Measurements from ENCODE around the gene FAM184B. TPM values are rescaled to one million over a fixed set of nuclear protein-coding genes. Genes with fewer than 3 reads are reported as not detected.

Gene FAM184B
- total RNA-seq, 4 donors from 2014 or later = 0.14 to 0.75 (median 0.18) TPM

GRCh38 chr4:17816142-17816541, 34.7 kb upstream of the FAM184B start:
- no peak overlapping the region for H3K27ac ChIP-seq
- TF ChIP-seq CTCF (IDR thresholded peaks at IDR 0.05) = no peak
- TF ChIP-seq POLR2A (IDR thresholded peaks at IDR 0.05) = no peak
- no peak for TF ChIP-seq POLR2AphosphoS5 (IDR thresholded peaks at IDR 0.05)
- no peak for TF ChIP-seq EP300 (IDR thresholded peaks at IDR 0.05; ENCODE audit: low read depth)
- H3K4me3 ChIP-seq = no peak overlapping the region
- H3K27me3 ChIP-seq = no peaks in the 10 kb centered on the region
- WGBS, 2 donors (ENCODE audit: low coverage in 1 of 2) = 83 to 97% methylated on average over 2 to 12 of the region's 12 CpGs
- in situ Hi-C loops (cut with MboI; ENCODE audit: low pct_ligation_motif_present in 1 of 4, low pct_unique_long_range_greater_than_20kb in 1 of 4, low sequenced_read_pairs in 3 of 4) (loop anchor here in 3 of 4 donors (25.0 kb wide), 3 partner anchors 229 to 771 kb away; partner anchors contain the start of gene LAP3 (in 1 of the 3)), intact Hi-C loops (cut with DNase I; ENCODE audit: low total_unique reads) (loop anchor here (10.0 kb wide), 1 partner anchor 779 kb away; no protein-coding TSS in a partner anchor)
- peaks cover 3 to 9% (median 4%) of the 10 kb centered on the region in 4 donors for H3K4me1 ChIP-seq
- no peaks in the 10 kb centered on the region for H3K9me3 ChIP-seq
- H3K36me3 ChIP-seq = no peaks in the 10 kb centered on the region
- no peak for DNase-seq

DNA sequence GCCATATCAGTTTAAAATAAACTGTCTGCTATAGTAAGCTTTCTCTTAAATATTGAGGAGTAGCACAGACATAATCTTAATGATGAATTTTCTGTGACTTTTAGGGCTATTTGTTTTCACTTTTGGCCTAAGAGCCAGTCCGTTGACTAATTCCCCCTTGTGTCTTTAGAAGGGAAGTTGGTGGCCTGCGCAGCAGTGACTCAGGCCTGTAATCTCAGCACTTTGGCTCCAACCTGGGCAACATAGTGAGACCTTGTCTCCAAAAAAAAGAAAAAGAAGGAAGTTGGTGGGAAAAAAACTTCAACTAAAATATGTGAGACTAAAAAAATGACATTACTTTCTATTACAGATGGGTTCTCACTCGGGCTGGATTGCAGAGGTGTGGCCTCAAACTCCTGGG, 32.7 kb upstream of the FAM184B start:
- no peaks in the 10 kb centered on the region for H3K36me3 ChIP-seq
- no peaks in the 10 kb centered on the region for H3K27me3 ChIP-seq
- in situ Hi-C loops (cut with MboI; ENCODE audit: low pct_ligation_motif_present in 1 of 4, low pct_unique_long_range_greater_than_20kb in 1 of 4, low sequenced_read_pairs in 3 of 4) (loop anchor here in 3 of 4 donors (25.0 kb wide), 3 partner anchors 227 to 773 kb away; partner anchors contain the start of gene LAP3 (in 1 of the 3)), intact Hi-C loops (cut with DNase I; ENCODE audit: low total_unique reads) (loop anchor here (10.0 kb wide), 1 partner anchor 781 kb away; no protein-coding TSS in a partner anchor)
- TF ChIP-seq CTCF (IDR thresholded peaks at IDR 0.05) (no peak), EP300 (IDR thresholded peaks at IDR 0.05; ENCODE audit: low read depth) (no peak), POLR2AphosphoS5 (IDR thresholded peaks at IDR 0.05) (no peak), POLR2A (IDR thresholded peaks at IDR 0.05) (no peak)
- no peaks in the 10 kb centered on the region for H3K9me3 ChIP-seq
- 71 to 85% methylated on average over 3 of the region's 3 CpGs for WGBS, 2 donors (ENCODE audit: low coverage in 1 of 2)
- DNase-seq = no peak
- H3K27ac ChIP-seq = no peak overlapping the region
- peaks cover 6 to 17% (median 12%) of the 10 kb centered on the region in 4 donors for H3K4me1 ChIP-seq
- H3K4me3 ChIP-seq = no peak overlapping the region

GRCh38 chr4:17812801-17813200, 31.4 kb upstream of the FAM184B start:
- in situ Hi-C loops (cut with MboI; ENCODE audit: low pct_ligation_motif_present in 1 of 4, low pct_unique_long_range_greater_than_20kb in 1 of 4, low sequenced_read_pairs in 3 of 4) (loop anchor here in 3 of 4 donors (25.0 kb wide), 3 partner anchors 226 to 774 kb away; partner anchors contain the start of gene LAP3 (in 1 of the 3)), intact Hi-C loops (cut with DNase I; ENCODE audit: low total_unique reads) (loop anchor here (10.0 kb wide), 1 partner anchor 782 kb away; no protein-coding TSS in a partner anchor)
- Histone ChIP-seq H3K36me3 (no peaks in the 10 kb centered on the region), H3K27me3 (no peaks in the 10 kb centered on the region), H3K9me3 (no peaks in the 10 kb centered on the region), H3K27ac (no peak overlapping the region), H3K4me3 (no peak overlapping the region), H3K4me1 (peaks cover 12 to 30% (median 24%) of the 10 kb centered on the region in 4 donors)
- TF ChIP-seq POLR2A (IDR thresholded peaks at IDR 0.05) (no peak), CTCF (IDR thresholded peaks at IDR 0.05) (no peak), EP300 (IDR thresholded peaks at IDR 0.05; ENCODE audit: low read depth) (no peak), POLR2AphosphoS5 (IDR thresholded peaks at IDR 0.05) (no peak)
- no peak for DNase-seq
- 65 to 75% methylated on average over 3 of the region's 3 CpGs for WGBS, 2 donors (ENCODE audit: low coverage in 1 of 2)

DNA sequence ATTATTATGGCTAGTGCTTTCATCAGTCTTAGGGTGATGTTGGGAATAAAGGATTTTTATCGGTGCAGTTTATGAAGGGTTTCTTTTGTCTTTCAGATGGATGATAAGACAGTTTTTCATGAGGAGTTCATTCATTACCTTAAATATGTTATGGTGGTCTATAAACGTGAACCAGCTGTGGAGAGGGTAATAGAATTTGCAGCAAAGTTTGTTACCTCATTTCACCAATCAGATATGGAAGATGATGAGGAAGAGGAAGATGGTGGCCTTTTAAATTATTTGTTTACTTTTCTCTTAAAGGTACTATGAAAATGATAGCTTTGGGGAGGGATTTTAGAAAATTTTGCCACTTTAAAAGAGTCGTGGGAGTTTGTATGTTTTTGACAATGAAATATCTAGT, 30.7 kb upstream of the FAM184B start:
- H3K36me3 ChIP-seq = no peaks in the 10 kb centered on the region
- H3K27ac ChIP-seq = no peak overlapping the region
- in situ Hi-C loops (cut with MboI; ENCODE audit: low pct_ligation_motif_present in 1 of 4, low pct_unique_long_range_greater_than_20kb in 1 of 4, low sequenced_read_pairs in 3 of 4) = loop anchor here in 3 of 4 donors (25.0 kb wide), 3 partner anchors 225 to 775 kb away; partner anchors contain the start of gene LAP3 (in 1 of the 3)
- WGBS, 2 donors (ENCODE audit: low coverage in 1 of 2) = 6 to 20% methylated on average over 3 of the region's 3 CpGs
- TF ChIP-seq POLR2A (IDR thresholded peaks at IDR 0.05) = no peak
- TF ChIP-seq CTCF (IDR thresholded peaks at IDR 0.05) = no peak
- no peak for TF ChIP-seq EP300 (IDR thresholded peaks at IDR 0.05; ENCODE audit: low read depth)
- TF ChIP-seq POLR2AphosphoS5 (IDR thresholded peaks at IDR 0.05) = no peak
- no peaks in the 10 kb centered on the region for H3K9me3 ChIP-seq
- no peaks in the 10 kb centered on the region for H3K27me3 ChIP-seq
- H3K4me3 ChIP-seq = no peak overlapping the region
- no peak for DNase-seq
- peaks cover 16 to 37% (median 31%) of the 10 kb centered on the region in 4 donors for H3K4me1 ChIP-seq
- intact Hi-C loops (cut with DNase I; ENCODE audit: low total_unique reads) = loop anchor here (10.0 kb wide), 1 partner anchor 783 kb away; no protein-coding TSS in a partner anchor

All from transverse colon (tissue), 4 donors.